ENCODE results near the gene CYB5R3.

Gene CYB5R3

DNA sequence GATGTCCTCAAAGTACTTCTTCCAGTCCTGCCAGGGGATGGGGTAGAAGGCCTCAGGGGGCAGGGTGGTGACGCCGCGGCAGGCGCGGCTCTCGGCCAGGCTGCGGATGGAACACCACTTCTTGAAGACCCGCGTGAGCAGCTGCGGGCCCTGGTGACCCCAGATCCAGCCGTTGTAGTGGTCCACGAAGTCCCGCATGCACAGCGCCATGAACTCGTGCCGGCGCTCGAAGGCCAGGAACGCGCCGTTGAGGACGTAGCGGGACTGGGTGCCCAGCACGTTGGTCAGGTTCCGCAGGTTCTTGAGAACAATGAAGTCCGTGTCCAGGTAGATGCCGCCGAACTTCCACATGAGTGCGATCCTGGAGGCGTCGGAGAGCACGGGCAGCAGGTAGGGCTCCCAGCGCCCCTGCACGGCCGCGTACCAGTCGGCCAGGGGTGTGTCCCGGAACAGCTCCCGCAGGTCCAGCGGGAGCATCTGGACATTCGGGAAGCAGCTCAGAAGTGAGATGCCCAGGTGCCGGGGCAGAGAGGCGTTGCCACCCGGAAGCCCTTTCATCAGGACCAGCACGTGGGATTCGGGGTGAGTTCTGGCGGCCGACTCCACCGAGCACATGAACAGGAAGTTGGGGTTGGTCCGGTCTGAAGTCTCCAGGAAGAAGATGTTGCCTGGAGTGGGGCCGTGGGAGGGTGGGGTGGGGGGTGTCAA is 44.0 kb upstream of the CYB5R3 start:
- DNase-seq (ENCODE audit: low spot score) = peak; percentile 22
- in situ Hi-C loops (cut with MboI; ENCODE audit: low sequenced_read_pairs, unreplicated experiment) = no loop called here
- TF ChIP-seq CTCF (IDR thresholded peaks at IDR 0.05; ENCODE audit: borderline replicate concordance, control extremely low read depth, extremely low read depth, insufficient read depth, missing control alignments) = no peak

DNA sequence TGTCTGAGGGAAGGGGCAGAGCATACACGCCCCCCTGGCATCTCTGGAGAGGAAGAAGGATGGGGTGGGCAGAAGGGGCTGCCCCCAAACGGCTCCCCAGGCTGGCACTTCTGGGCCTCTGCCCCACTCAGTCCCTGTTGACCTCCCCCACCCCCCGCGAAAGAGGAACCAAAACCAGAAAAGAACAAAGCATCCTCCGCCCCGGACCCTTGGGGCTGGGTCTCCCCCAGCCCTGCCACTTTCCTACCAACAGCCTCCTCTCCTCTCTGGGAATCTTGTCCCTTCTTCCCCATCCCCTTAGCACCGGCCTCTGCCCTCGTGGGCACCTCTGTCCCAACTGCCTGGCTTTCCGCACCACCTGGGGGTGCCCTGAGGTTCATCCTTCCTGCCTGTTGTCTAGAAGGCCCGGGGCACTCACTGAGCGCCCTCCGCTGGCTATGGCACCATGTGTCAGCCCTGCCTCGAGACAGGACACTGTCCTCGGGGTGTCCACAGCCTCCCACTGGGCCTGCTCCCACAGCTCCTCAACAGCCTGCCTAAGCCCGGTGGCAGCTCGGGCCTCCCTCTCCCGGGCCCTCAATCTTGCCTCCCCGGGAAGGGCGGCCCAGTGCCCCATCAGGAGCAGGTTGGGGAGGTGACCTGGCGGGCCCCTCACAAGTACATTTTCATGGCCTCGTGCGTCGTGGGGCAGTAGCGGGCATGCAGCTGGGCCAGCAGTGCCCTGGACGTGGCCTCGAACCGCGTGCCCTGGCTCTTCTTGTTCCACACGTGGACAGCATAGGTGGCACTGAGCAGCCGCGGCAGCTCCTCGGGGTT is 43.3 kb upstream of the CYB5R3 start:
- in situ Hi-C loops (cut with MboI; ENCODE audit: low sequenced_read_pairs, unreplicated experiment) = no loop called here
- no peak for TF ChIP-seq CTCF (IDR thresholded peaks at IDR 0.05; ENCODE audit: borderline replicate concordance, control extremely low read depth, extremely low read depth, insufficient read depth, missing control alignments)
- peak; percentile 73 for DNase-seq (ENCODE audit: low spot score)

DNA sequence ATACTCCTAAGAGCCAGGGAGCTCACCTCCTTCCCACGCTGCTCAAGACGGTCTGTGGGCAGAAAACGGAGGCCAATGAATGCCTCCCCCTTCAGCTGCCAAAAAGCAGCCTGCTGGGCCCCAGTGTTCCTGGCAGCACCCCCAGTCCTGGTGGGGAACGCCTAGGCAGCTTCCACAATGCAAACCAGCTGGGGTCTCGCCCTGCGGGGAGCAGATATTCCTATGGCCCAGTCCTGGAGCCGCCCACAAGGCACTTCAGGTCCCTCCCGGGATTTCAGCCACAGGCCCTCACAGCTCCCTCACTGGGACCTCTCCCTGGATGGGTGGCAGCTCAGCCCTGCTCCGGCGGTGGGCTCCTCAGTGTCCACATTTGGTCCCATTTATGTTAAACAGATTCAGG is 42.2 kb upstream of the CYB5R3 start:
- DNase-seq (ENCODE audit: low spot score) = peak; percentile 12
- in situ Hi-C loops (cut with MboI; ENCODE audit: low sequenced_read_pairs, unreplicated experiment) = no loop called here

GRCh38 chr22:42688241-42689211 is 39.3 kb upstream of the CYB5R3 start:
- no peak for DNase-seq (ENCODE audit: low spot score)
- in situ Hi-C loops (cut with MboI; ENCODE audit: low sequenced_read_pairs, unreplicated experiment) = no loop called here
- TF ChIP-seq CTCF (IDR thresholded peaks at IDR 0.05; ENCODE audit: borderline replicate concordance, control extremely low read depth, extremely low read depth, insufficient read depth, missing control alignments) = no peak

More for the DNA sequence above, 42.2 kb upstream of the CYB5R3 start:
- TF ChIP-seq CTCF (IDR thresholded peaks at IDR 0.05; ENCODE audit: borderline replicate concordance, control extremely low read depth, extremely low read depth, insufficient read depth, missing control alignments) = no peak

GRCh38 chr22:42686756-42687491 is 37.7 kb upstream of the CYB5R3 start:
- DNase-seq (ENCODE audit: low spot score) = peak; percentile 33
- in situ Hi-C loops (cut with MboI; ENCODE audit: low sequenced_read_pairs, unreplicated experiment) = no loop called here
- no peak for TF ChIP-seq CTCF (IDR thresholded peaks at IDR 0.05; ENCODE audit: borderline replicate concordance, control extremely low read depth, extremely low read depth, insufficient read depth, missing control alignments)

Data from GM13976 (cell line).